H7 (cell line): ENCODE data around the gene NEO1. TPM values are rescaled to one million over a fixed set of nuclear protein-coding genes. Genes with fewer than 3 reads are reported as not detected.

Experiments
- DNase-seq: peaks from one replicate; pipeline ENCODE4 v3.0.0; 2012
- H3K27me3 ChIP-seq: 2 replicates; pipeline ENCODE4 v1.6.0; 2011; ENCODE audit warnings: mild to moderate bottlenecking, low read length; ENCODE audit not compliant: control insufficient read depth, insufficient read depth
- H3K36me3 ChIP-seq: replicated peaks from 2 replicates; pipeline ENCODE4 v1.5.1; 2011; ENCODE audit warnings: low read length; ENCODE audit not compliant: control insufficient read depth, insufficient read depth
- H3K4me3 ChIP-seq: 2 replicates; pipeline ENCODE4 v1.5.1; 2011; ENCODE audit warnings: low read depth, mild to moderate bottlenecking, control low read depth, low read length, moderate library complexity; ENCODE audit not compliant: insufficient read depth
- total RNA-seq: library from RNA; depleted of rRNA; stranded (reverse); fragments of >200 nt; shearing (Covaris generic); gene quantifications from 2 replicates; pipeline ENCODE4 v1.2.3, GENCODE V29; 2014

Gene NEO1
- total RNA-seq, 1 experiment from 2014 or later, result 28.9 TPM

DNA sequence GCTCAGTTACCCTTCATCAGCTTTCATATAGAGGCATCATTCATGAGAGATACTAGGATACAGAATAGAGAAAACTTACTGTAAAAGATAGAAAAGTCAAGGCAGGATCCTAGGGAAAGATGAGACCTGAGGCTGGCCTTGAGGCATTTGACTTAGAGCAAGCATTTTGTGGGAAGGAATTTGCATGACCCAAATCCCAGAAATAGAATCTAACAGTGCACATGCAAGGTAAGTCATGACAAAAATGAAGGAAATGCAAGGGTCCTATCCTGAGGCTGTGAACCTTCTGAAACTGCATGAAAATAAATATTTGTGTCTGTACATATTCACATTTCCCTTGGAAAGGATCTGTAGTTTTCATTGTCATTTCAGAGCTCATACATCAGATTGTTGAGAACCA lies 194.2 kb downstream of the NEO1 start:
- no peak overlapping the region for H3K4me3 ChIP-seq
- no peak for DNase-seq
- H3K36me3 ChIP-seq, result no peaks in the 10 kb centered on the region; the same call in 1 of the 2 replicates
- no peaks in the 10 kb centered on the region for H3K27me3 ChIP-seq

DNA sequence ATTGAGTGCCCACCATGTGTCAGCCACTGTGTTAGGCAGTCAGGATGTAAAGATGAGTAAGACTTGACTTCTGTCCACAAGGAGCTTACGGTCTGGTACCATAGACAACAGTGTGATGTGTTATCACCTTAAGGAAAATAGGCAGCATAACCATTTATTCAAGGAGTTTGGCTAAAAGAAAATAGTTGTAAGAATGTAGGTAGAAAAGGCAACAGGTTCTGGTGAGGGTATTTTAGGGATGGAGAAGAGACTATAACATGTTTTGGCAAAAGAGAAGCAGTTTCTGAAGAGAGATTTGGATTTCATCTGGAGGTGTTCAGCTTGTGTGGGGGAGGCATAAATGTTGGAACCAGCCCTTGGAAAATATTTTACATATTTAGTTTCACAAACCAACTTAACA lies 194.6 kb downstream of the NEO1 start:
- no peak overlapping the region for H3K4me3 ChIP-seq
- H3K36me3 ChIP-seq, result no peaks in the 10 kb centered on the region; the same call in 1 of the 2 replicates
- no peak for DNase-seq
- no peaks in the 10 kb centered on the region for H3K27me3 ChIP-seq

GRCh38 chr15:73247331-73247730 lies 195.1 kb downstream of the NEO1 start:
- no peaks in the 10 kb centered on the region; the same call in 1 of the 2 replicates for H3K36me3 ChIP-seq
- H3K27me3 ChIP-seq, result no peaks in the 10 kb centered on the region
- H3K4me3 ChIP-seq, result no peak overlapping the region
- no peak for DNase-seq

DNA sequence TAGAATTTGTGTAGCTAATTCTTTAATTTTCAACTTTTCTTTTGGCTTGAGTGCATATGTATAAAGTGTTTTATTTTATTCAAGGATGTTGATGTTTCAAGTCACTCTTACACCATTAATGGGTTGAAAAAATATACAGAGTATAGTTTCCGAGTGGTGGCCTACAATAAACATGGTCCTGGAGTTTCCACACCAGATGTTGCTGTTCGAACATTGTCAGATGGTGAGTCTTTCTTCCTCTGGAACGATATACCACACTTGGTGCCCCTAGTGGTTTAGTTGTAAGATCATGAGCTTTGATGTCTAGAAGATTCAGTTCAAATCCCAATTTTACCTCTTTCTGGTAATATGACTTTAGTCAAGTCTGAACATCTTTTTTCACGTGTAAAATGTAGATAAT lies 197.2 kb downstream of the NEO1 start:
- no peak for DNase-seq
- no peaks in the 10 kb centered on the region for H3K27me3 ChIP-seq
- H3K36me3 ChIP-seq, result no peaks in the 10 kb centered on the region; the same call in 1 of the 2 replicates
- no peak overlapping the region for H3K4me3 ChIP-seq

DNA sequence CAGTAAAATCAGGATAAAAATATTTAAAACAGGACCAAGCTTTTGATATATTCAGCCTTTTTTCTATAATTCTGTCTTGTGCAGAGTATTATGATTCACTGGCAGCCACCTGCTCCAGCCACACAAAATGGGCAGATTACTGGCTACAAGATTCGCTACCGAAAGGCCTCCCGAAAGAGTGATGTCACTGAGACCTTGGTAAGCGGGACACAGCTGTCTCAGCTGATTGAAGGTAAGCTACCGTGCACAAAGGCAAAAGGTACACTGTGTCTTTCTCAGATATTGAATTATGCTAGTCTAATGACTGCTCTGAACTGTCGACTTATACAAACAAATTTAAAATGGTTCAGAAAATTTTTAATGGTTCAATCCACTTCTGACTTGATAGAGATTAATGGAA lies 202.3 kb downstream of the NEO1 start:
- Histone ChIP-seq H3K4me3 (no peak overlapping the region), H3K27me3 (no peaks in the 10 kb centered on the region), H3K36me3 (no peaks in the 10 kb centered on the region)
- no peak for DNase-seq

DNA sequence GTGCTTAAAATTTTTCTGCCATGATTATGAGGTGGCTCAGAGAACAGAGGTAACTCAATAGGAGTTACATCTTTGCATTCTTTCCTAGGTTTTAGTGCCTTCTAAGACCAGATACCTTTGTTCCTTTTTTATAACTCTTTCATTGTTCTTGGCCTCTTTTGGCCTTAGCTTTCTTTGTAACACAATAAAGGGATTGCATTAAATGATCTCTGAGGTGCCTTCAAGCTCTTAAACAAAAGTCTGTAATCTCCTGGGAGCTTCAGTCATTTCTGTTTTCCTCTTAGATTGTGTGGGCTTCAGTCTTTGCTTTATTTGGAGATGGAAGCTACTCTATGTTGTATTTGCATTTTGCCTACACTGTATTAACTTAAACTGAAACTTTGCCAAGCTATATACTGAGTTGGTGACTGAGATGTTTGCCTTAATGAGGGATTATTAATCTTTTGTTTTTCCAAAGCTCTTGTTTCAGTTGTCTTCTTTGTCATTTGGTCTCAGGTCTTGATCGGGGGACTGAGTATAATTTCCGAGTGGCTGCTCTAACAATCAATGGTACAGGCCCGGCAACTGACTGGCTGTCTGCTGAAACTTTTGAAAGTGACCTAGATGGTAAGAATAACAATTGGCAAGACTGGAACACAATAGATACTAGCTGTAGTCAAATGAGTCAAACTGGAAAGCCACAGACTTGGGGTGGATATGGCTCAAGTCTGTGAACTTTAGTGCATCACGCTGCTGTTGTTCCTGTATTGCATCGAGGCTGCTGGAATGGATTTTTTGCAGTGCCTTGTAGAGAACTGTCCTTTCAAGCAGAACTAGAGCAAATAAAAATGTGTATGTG lies 206.2 kb downstream of the NEO1 start:
- Histone ChIP-seq H3K27me3 (no peaks in the 10 kb centered on the region), H3K4me3 (no peak overlapping the region), H3K36me3 (peaks cover 2% of the 10 kb centered on the region)
- DNase-seq, result no peak

DNA sequence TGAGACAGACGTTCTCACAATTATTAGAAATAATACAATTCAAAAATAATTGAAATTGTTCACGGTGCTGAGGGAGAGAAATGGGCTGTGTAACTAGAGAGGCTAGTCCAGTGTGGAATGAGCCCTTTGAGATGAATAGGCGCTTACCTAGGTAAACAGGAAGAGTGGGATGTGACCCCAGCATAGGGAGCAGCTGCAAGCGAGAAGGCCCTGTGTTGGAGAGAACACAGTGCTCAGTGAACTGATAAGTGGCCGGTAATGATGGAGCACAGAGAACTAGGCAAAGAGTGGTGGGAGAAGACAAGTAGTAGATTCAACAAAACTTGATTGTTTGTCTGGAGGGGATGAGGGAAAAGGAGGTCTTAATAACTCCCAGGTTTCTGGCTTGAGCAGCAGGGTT lies 212.6 kb downstream of the NEO1 start:
- Histone ChIP-seq H3K27me3 (no peaks in the 10 kb centered on the region), H3K36me3 (peaks cover 3% of the 10 kb centered on the region), H3K4me3 (no peak overlapping the region)
- DNase-seq, result no peak

DNA sequence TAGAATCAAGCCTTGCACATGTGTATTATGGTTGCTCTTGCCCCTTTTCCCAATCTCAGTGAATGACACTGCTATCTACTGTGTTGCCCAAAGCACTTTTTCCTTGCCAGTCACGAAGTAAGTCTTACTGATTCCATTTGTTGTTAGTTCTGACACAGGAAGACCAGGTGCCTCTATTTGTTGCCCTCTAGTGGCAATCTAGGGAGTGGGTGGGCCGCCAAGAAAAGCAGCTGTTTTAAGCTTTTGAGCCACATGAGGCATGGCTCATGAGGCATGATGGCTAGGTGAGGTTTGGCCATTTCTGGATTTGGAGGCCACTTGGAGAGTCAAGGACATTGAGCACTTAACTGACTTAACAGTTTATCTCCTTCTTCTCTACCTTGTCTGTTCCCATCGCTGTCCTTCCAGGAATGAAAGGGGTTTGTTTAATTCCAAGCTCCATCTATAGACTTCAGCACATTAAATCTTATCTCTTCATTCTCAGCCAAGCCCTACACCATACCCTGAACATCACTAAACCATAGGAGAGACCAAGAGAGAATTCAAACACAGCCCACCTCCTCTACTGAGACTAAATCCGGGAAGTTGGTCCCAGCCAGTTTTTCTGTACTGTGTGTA lies 213.4 kb downstream of the NEO1 start:
- Histone ChIP-seq H3K36me3 (peaks cover 1% of the 10 kb centered on the region), H3K27me3 (no peaks in the 10 kb centered on the region), H3K4me3 (no peak overlapping the region)
- peak; percentile 54 for DNase-seq

DNA sequence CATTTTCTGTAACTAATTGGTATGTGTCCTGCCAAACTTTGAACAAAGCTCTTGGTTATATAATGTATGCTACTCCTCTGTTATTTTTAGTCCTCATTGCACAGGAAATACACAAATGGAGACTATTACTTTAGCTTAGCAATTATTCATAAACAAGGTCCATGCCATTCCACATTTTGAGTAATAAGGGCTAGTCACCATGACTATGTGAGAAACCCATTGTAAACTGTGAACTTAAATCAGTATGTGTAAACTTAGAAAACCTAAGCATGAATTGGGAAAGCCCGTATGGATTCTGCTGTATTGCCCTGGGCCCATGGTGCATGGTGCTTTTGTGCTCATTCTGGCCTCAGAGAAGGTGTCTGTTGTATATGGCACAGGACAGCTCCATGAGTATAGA lies 216.2 kb downstream of the NEO1 start:
- no peak for DNase-seq
- Histone ChIP-seq H3K27me3 (no peaks in the 10 kb centered on the region), H3K36me3 (peaks cover 1% of the 10 kb centered on the region; the same call in 1 of the 2 replicates), H3K4me3 (no peak overlapping the region)

DNA sequence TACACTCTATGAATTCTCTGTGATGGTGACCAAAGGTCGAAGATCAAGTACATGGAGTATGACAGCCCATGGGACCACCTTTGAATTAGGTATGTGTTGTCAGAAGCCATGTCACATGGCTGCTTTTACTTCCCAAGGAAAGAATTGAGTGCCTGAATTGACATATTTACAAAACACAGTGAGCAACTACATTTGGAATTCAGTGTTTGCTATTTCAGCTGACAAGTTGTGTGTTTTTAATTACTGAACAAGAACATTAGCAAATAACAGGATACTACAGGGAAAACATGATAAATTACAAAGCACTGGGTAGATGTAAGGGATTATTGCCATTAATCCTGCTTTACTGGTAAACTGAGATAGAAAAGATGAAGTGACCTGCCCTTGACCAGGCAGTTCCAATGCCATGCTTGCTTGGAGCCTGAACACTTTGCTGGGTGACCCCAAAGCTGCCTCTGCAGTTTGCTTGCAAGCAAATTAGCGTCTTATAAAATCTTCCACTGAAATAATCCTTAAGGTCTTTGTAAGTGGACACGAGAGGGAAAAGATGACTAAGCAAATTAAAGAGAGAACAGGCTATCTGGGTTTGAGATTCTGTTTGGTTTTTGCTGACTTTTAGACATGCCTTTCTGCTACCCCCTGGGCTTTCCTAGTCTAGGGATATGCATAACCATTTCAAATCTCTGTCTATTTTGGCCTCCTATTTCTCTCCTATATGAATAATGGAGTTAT lies 218.3 kb downstream of the NEO1 start:
- Histone ChIP-seq H3K27me3 (no peaks in the 10 kb centered on the region), H3K36me3 (peaks cover 1% of the 10 kb centered on the region; the same call in 1 of the 2 replicates), H3K4me3 (no peak overlapping the region)
- DNase-seq, result no peak

GRCh38 chr15:73273181-73274002 lies 221.1 kb downstream of the NEO1 start:
- Histone ChIP-seq H3K36me3 (no peaks in the 10 kb centered on the region), H3K27me3 (no peaks in the 10 kb centered on the region), H3K4me3 (no peak overlapping the region)
- DNase-seq, result peak; percentile 71

GRCh38 chr15:73275862-73276261 lies 223.6 kb downstream of the NEO1 start:
- DNase-seq, result no peak
- H3K27me3 ChIP-seq, result no peaks in the 10 kb centered on the region
- H3K4me3 ChIP-seq, result no peak overlapping the region
- no peaks in the 10 kb centered on the region for H3K36me3 ChIP-seq

GRCh38 chr15:73282567-73283365 lies 230.5 kb downstream of the NEO1 start:
- DNase-seq, result no peak
- no peaks in the 10 kb centered on the region for H3K27me3 ChIP-seq
- H3K4me3 ChIP-seq, result no peak overlapping the region
- peaks cover 5% of the 10 kb centered on the region for H3K36me3 ChIP-seq
